DMS 273 treated with DMSO at 0.1 percent for 48 hours (cell line): Measurements from ENCODE around the gene HSPB2.
"Not testable (repeated sequence)": the region's sequence is repeated elsewhere in the genome, so short reads cannot be mapped to it uniquely, and the experiment has no call there.

Experiments
- DNase-seq: peaks from one replicate; lab custom pipeline; 2025; lab: John Stamatoyannopoulos, UW

The HSPB2 gene

GRCh38 chr11:111912535-111912934, at the start of gene HSPB2:
Gene HSPB2 (plus strand): TSS chr11:111912734. CDS start chr11:111912830, 96 bp downstream.
- DNase-seq, result no peak

GRCh38 chr11:111870113-111870512, 42.4 kb upstream of the HSPB2 start:
- no peak for DNase-seq

GRCh38 chr11:111870522-111870885, 42.0 kb upstream of the HSPB2 start:
- no peak for DNase-seq

- peak; percentile 52 for DNase-seq
Measured at GRCh38 chr11:111870886-111871692, 41.4 kb upstream of the HSPB2 start, which contains the start of gene ALG9. Gene ALG9 (minus strand): TSS chr11:111871581. CDS start chr11:111871482, 99 bp downstream.

- DNase-seq, result no peak
Measured at GRCh38 chr11:111871693-111872161, 40.8 kb upstream of the HSPB2 start.

GRCh38 chr11:111878385-111878848, 34.1 kb upstream of the HSPB2 start:
- DNase-seq, result peak; percentile 57

GRCh38 chr11:111878849-111879636, 33.5 kb upstream of the HSPB2 start, which contains the start of the genes CFAP68 and FDXACB1:
Gene CFAP68 (plus strand): TSS chr11:111879541. CDS start chr11:111879561, 20 bp downstream.
Gene FDXACB1 (minus strand): TSS chr11:111879165. CDS start chr11:111879132, 33 bp downstream.
- DNase-seq, result peak; percentile 89

GRCh38 chr11:111879637-111879960, 32.9 kb upstream of the HSPB2 start:
- no peak for DNase-seq

GRCh38 chr11:111882202-111882601, 30.3 kb upstream of the HSPB2 start:
- DNase-seq, result no peak

- not testable (repeated sequence) for DNase-seq
Measured at GRCh38 chr11:111885053-111885452, 27.5 kb upstream of the HSPB2 start.

- no peak for DNase-seq
Measured at GRCh38 chr11:111886032-111886431, 26.5 kb upstream of the HSPB2 start.

GRCh38 chr11:111886844-111887243, 25.7 kb upstream of the HSPB2 start:
- DNase-seq, result no peak

- DNase-seq, result no peak
Measured at GRCh38 chr11:111905411-111905810, 7.1 kb upstream of the HSPB2 start.

GRCh38 chr11:111906680-111907079, 5.9 kb upstream of the HSPB2 start:
- DNase-seq, result no peak

GRCh38 chr11:111908639-111909305, 3.8 kb upstream of the HSPB2 start:
- DNase-seq, result no peak

- DNase-seq, result no peak
Measured at GRCh38 chr11:111909378-111909777, 3.2 kb upstream of the HSPB2 start.

GRCh38 chr11:111910676-111911562, 1.6 kb upstream of the HSPB2 start:
- DNase-seq, result no peak

GRCh38 chr11:111911563-111912401, 752 bp upstream of the HSPB2 start, which contains the start of gene CRYAB:
Gene CRYAB (minus strand): TSS chr11:111911770. CDS start chr11:111911724, 46 bp downstream.
- no peak for DNase-seq

GRCh38 chr11:111913031-111913861, 712 bp downstream of the HSPB2 start:
- DNase-seq, result no peak
